ENCODE results near the gene KLHL21.

The KLHL21 gene

DNA sequence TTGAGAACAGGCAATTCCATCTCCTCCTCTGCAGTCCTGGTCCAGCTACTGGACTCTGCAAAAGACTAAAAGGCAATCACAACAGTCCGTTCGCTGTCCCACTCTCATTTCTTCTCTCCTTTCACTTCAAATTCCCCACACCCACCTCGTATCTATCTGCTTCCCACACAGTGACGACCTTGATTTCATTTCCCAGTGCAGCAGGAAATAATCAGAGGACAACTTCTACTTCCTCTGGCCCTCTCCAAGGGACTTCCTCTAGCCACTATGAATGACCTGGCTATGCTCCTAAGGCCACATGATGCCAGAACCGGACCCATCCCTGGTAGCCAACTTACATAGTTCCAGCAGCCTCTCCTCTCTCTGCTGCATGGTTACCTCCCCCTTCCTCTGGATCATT lies 56.3 kb downstream of the KLHL21 start:
- DNase-seq = no peak

GRCh38 chr1:6545276-6546112 lies 57.2 kb downstream of the KLHL21 start:
- DNase-seq = no peak

GRCh38 chr1:6544831-6545230 lies 57.8 kb downstream of the KLHL21 start:
- peak in 1 of 2 donors; percentile 8 for DNase-seq
